ENCODE results near the gene CRELD2.

GRCh38 chr22:49956914-49957825, 38.7 kb downstream of the CRELD2 start:
- TF ChIP-seq CTCF (IDR thresholded peaks at IDR 0.05; ENCODE audit: low read length) (no peak), EZH2 (IDR thresholded peaks at IDR 0.05; ENCODE audit: borderline replicate concordance, low read length) (no peak)

Data from OCI-LY1 (cell line).